ENCODE measurements around the gene ST14.
"Not testable (repeated sequence)": the region's sequence is repeated elsewhere in the genome, so short reads cannot be mapped to it uniquely, and the experiment has no call there.

The ST14 gene

GRCh38 chr11:130237282-130238006, 77.9 kb downstream of the ST14 start:
- no peak for DNase-seq

- DNase-seq = no peak
Measured at GRCh38 chr11:130241713-130242112, 82.1 kb downstream of the ST14 start.

- no peak for DNase-seq
Measured at GRCh38 chr11:130243816-130244215, 84.2 kb downstream of the ST14 start.

GRCh38 chr11:130244848-130245247, 85.3 kb downstream of the ST14 start:
- DNase-seq = no peak

- not testable (repeated sequence) for DNase-seq
Measured at GRCh38 chr11:130245375-130245774, 85.8 kb downstream of the ST14 start.

GRCh38 chr11:130246270-130246669, 86.7 kb downstream of the ST14 start:
- DNase-seq = no peak

GRCh38 chr11:130246738-130247137, 87.2 kb downstream of the ST14 start:
- no peak for DNase-seq

GRCh38 chr11:130247319-130247718, 87.7 kb downstream of the ST14 start:
- DNase-seq = no peak

- DNase-seq = no peak
Measured at GRCh38 chr11:130249371-130249770, 89.8 kb downstream of the ST14 start.

- not testable (repeated sequence) for DNase-seq
Measured at GRCh38 chr11:130249929-130250328, 90.3 kb downstream of the ST14 start.

- DNase-seq = not testable (repeated sequence)
Measured at GRCh38 chr11:130251763-130252162, 92.2 kb downstream of the ST14 start.

All from T-helper 9 cell (primary cell).